GM12892 (cell line): ENCODE measurements around the gene ATXN1.

Experiments
- POLR2A ChIP-seq: IDR thresholded peaks from 2 replicates; pipeline ENCODE4 v1.6.1; 2011; ENCODE audit warnings: low read depth, low read length, control low read depth
- POLR2AphosphoS5 ChIP-seq: IDR thresholded peaks from 2 replicates; pipeline ENCODE4 v1.6.1; 2011; ENCODE audit warnings: low read depth, low read length, control low read depth

DNA sequence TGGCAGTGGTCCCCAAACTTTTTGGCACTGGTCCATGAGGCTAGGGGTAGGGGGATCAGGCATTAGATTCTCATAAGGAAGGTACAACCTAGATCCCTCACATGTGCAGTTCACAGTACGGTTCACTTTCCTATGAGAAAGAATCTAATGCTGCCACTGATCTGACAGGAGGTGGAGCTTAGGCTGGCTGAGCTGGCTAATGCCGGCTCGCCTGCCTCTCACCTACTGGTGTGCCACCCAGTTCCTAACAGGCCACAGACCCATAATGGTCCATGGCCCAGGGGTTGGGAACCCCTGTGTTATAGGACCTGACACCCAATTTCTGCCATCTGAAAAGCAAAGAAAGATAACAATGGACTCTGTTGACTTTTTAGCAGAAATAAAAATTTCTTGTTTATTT is 323.3 kb downstream of the ATXN1 start:
- no peak for TF ChIP-seq POLR2AphosphoS5
- no peak for TF ChIP-seq POLR2A
